CD14-positive monocyte (primary cell): ENCODE data around the gene KSR2. TPM values are rescaled to one million over a fixed set of nuclear protein-coding genes. Genes with fewer than 3 reads are reported as not detected.

Source experiments
- DNase-seq, 3 donors: peaks; one replicate each; pipeline ENCODE4 v3.0.0-alpha.2; 2011 to 2022
- H2AFZ ChIP-seq: 2 replicates; pipeline ENCODE4 v1.6.0; 2012; ENCODE audit warnings: mild to moderate bottlenecking, low read depth, low read length, inconsistent platforms; ENCODE audit not compliant: insufficient read depth, poor library complexity, severe bottlenecking
- H3K27ac ChIP-seq, 2 donors: 1 replicate in 1 of 2; 2 replicates in 1 of 2; pipeline ENCODE4 v1.5.1; 2012 to 2013; ENCODE audit warnings: low read length in 2 of 2, control low read depth in 1 of 2, inconsistent platforms in 1 of 2, low read depth in 1 of 2, mild to moderate bottlenecking in 1 of 2
- H3K27me3 ChIP-seq, 2 donors: one replicate each; pipeline versions ENCODE4 v1.6.0 to v1.6.1; 2011 to 2013; ENCODE audit warnings: low read length in 2 of 2; ENCODE audit not compliant: control insufficient read depth in 2 of 2, insufficient read depth in 2 of 2
- H3K36me3 ChIP-seq, 2 donors: replicated peaks in 1 of 2; 1 replicate in 1 of 2; 2 replicates in 1 of 2; pipeline versions ENCODE4 v1.5.1 to v1.6.1; 2012 to 2013; ENCODE audit warnings: low read length in 2 of 2, control low read depth in 1 of 2, inconsistent platforms in 1 of 2, mild to moderate bottlenecking in 1 of 2; ENCODE audit not compliant: insufficient read depth in 2 of 2, control insufficient read depth in 1 of 2
- H3K4me1 ChIP-seq, 2 donors: 1 replicate in 1 of 2; 2 replicates in 1 of 2; pipeline versions ENCODE4 v1.5.1 to v1.6.1; 2012 to 2013; ENCODE audit warnings: low read length in 2 of 2, control low read depth in 1 of 2, inconsistent platforms in 1 of 2, mild to moderate bottlenecking in 1 of 2, moderate library complexity in 1 of 2; ENCODE audit not compliant: insufficient read depth in 2 of 2, control insufficient read depth in 1 of 2
- H3K4me2 ChIP-seq: replicated peaks from 2 replicates; pipeline ENCODE3; 2012; ENCODE audit warnings: low read length, moderate library complexity, mild to moderate bottlenecking; ENCODE audit not compliant: poor library complexity, severe bottlenecking; ENCODE audit errors: extremely low read depth
- H3K4me3 ChIP-seq, 3 experiments: fragments of 200-600 bp in 1 of 3; sonication (generic) in 1 of 3; replicated peaks in 1 of 3; 1 replicate in 2 of 3; 2 replicates in 1 of 3; pipeline ENCODE4 v1.5.1; 2011 to 2013; ENCODE audit warnings: low read length in 3 of 3, mild to moderate bottlenecking in 3 of 3, control low read depth in 2 of 3, low read depth in 2 of 3, inconsistent platforms in 1 of 3, moderate library complexity in 1 of 3
- H3K79me2 ChIP-seq: 2 replicates; pipeline ENCODE4 v1.6.0; 2012; ENCODE audit warnings: mild to moderate bottlenecking, control low read depth, inconsistent platforms, low read length, moderate library complexity; ENCODE audit not compliant: insufficient read depth
- H3K9ac ChIP-seq: 2 replicates; pipeline ENCODE4 v1.6.0; 2017; ENCODE audit warnings: low read length, mild to moderate bottlenecking; ENCODE audit not compliant: insufficient read depth, poor library complexity, severe bottlenecking
- H3K9me3 ChIP-seq, 2 donors: replicated peaks in 1 of 2; 1 replicate in 1 of 2; 2 replicates in 1 of 2; pipeline versions ENCODE4 v1.5.1 to v1.6.1; 2012 to 2013; ENCODE audit warnings: low read length in 2 of 2, control low read depth in 1 of 2; ENCODE audit not compliant: control insufficient read depth in 1 of 2, insufficient read depth in 1 of 2
- H4K20me1 ChIP-seq: 2 replicates; pipeline ENCODE4 v1.6.0; 2012; ENCODE audit warnings: mild to moderate bottlenecking, low read length, control low read depth, moderate library complexity; ENCODE audit not compliant: insufficient read depth
- H3K27ac Mint-ChIP-seq, 7 donors: one replicate each; pipeline ENCODE4 v1.8.0; 2020; ENCODE audit warnings: mild to moderate bottlenecking in 7 of 7, mixed read lengths in 7 of 7, moderate library complexity in 6 of 7, inconsistent platforms in 2 of 7
- H3K27me3 Mint-ChIP-seq, 3 donors: one replicate each; pipeline ENCODE4 v1.8.0; 2021 to 2022; ENCODE audit warnings: low read depth in 3 of 3, mild to moderate bottlenecking in 3 of 3, mixed read lengths in 3 of 3, moderate library complexity in 3 of 3, inconsistent platforms in 1 of 3
- H3K36me3 Mint-ChIP-seq, 2 donors: one replicate each; pipeline ENCODE4 v1.8.0; 2020; ENCODE audit warnings: mixed read lengths in 2 of 2, inconsistent platforms in 1 of 2, mild to moderate bottlenecking in 1 of 2
- H3K4me1 Mint-ChIP-seq: one replicate; pipeline ENCODE4 v1.8.0; 2020; ENCODE audit warnings: mild to moderate bottlenecking, mixed read lengths
- H3K4me3 Mint-ChIP-seq, 2 donors: one replicate each; pipeline ENCODE4 v1.8.0; 2020; ENCODE audit warnings: mild to moderate bottlenecking in 2 of 2, mixed read lengths in 2 of 2, moderate library complexity in 1 of 2
- H3K9me3 Mint-ChIP-seq, 7 donors: one replicate each; pipeline ENCODE4 v1.8.0; 2020 to 2022; ENCODE audit warnings: mixed read lengths in 7 of 7, mild to moderate bottlenecking in 6 of 7, moderate library complexity in 6 of 7, inconsistent platforms in 2 of 7
- WGBS: methylation state at CpG from one replicate; pipeline ENCODE4 v1.1.5; 2013; ENCODE audit warnings: missing lambda C conversion rate; ENCODE audit not compliant: insufficient coverage; 5-methylcytosine and 5-hydroxymethylcytosine counted together
- intact Hi-C, 2 donors: fragments of 100-400 bp; cut with micrococcal nuclease; formaldehyde crosslinking; loops; one replicate each; pipeline versions ENCODE4 v1.15.0 to v1.15.1; 2023
- polyA plus RNA-seq, 3 donors: library from polyadenylated mRNA; depleted of rRNA in 1 of 3; unstranded in 2 of 3; stranded (reverse) in 1 of 3; fragments of 300-500 nt in 2 of 3; fragments of >200 nt in 1 of 3; fragmentation: Illumina TruSeq in 2 of 3; gene quantifications; 1 replicate in 2 of 3; 2 replicates in 1 of 3; pipeline ENCODE4 v1.2.3, GENCODE V29; 2012 to 2021
- TF ChIP-seq, protein P1 (sequence below): fragments of 200-600 bp; IDR thresholded peaks from one replicate; pipeline ENCODE4 v1.8.0; 2022; ENCODE audit warnings: antibody characterized with exemption, mild to moderate bottlenecking

Gene KSR2
- polyA plus RNA-seq, 3 donors, result not detected

DNA sequence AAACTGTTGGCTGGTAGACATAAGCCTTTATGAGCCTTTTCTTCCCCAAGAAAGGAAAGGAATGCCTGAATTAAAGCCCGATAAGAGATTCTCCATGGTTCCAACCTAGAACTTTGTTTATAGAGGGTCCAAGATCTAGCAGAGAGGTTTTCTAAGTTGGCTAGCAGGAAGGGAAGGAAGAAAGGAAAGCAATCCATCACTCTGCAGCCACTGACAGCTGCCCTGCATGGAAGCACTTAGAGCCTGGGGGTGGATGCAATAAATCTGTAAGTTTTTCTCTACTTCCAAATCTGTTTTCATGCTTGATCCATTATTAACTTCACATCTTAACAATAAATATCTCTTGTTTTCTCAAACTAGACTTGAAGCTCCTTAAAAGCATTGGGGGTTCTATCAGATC, 224.4 kb downstream of the KSR2 start:
- Histone ChIP-seq H3K79me2 (no peaks in the 10 kb centered on the region), H3K36me3 (no peaks in the 10 kb centered on the region), H2AFZ (no peak overlapping the region), H3K4me3 (no peak overlapping the region), H3K4me1 (no peaks in the 10 kb centered on the region), H3K9me3 (no peaks in the 10 kb centered on the region), H4K20me1 (no peaks in the 10 kb centered on the region), H3K27me3 (no peaks in the 10 kb centered on the region), H3K9ac (no peak overlapping the region), H3K27ac (no peak overlapping the region), H3K4me2 (no peak overlapping the region)
- intact Hi-C loops, result no loop called here
- Mint-ChIP-seq H3K27ac (no peak overlapping the region), H3K4me1 (no peaks in the 10 kb centered on the region), H3K27me3 (peaks cover 0 to 1% (median 0%) of the 10 kb centered on the region in 3 donors), H3K36me3 (no peaks in the 10 kb centered on the region), H3K4me3 (no peak overlapping the region), H3K9me3 (peaks cover 0 to 3% (median 0%) of the 10 kb centered on the region in 7 donors)
- WGBS, result 29% methylated on average over 1 of the region's 1 CpG
- DNase-seq, result no peak
- TF ChIP-seq, protein P1, sequence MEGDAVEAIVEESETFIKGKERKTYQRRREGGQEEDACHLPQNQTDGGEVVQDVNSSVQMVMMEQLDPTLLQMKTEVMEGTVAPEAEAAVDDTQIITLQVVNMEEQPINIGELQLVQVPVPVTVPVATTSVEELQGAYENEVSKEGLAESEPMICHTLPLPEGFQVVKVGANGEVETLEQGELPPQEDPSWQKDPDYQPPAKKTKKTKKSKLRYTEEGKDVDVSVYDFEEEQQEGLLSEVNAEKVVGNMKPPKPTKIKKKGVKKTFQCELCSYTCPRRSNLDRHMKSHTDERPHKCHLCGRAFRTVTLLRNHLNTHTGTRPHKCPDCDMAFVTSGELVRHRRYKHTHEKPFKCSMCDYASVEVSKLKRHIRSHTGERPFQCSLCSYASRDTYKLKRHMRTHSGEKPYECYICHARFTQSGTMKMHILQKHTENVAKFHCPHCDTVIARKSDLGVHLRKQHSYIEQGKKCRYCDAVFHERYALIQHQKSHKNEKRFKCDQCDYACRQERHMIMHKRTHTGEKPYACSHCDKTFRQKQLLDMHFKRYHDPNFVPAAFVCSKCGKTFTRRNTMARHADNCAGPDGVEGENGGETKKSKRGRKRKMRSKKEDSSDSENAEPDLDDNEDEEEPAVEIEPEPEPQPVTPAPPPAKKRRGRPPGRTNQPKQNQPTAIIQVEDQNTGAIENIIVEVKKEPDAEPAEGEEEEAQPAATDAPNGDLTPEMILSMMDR, result no peak

DNA sequence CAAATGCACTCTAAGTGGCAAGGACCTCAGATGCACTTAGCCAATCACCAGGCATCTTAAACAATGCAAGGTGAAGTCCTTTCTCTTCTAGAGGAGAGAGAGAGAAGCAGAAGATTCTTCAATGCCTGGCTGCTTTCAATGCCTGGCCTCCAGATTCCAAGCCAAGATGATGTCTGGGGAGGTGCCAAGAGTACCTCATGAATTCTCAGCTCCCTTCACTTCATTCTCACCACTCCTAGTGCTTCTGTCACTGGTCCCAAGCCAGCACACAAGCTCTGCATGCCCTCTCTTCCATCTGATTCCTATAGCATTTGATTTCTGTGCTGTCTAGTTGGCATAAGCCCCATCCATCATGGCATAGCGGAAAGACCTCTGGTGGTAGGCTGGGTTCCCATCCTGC, 225.0 kb downstream of the KSR2 start:
- no peak for DNase-seq
- Mint-ChIP-seq H3K4me3 (no peak overlapping the region), H3K9me3 (peaks cover 0 to 3% (median 0%) of the 10 kb centered on the region in 7 donors), H3K4me1 (no peaks in the 10 kb centered on the region), H3K27ac (no peak overlapping the region), H3K36me3 (no peaks in the 10 kb centered on the region), H3K27me3 (peaks cover 0 to 1% (median 0%) of the 10 kb centered on the region in 3 donors)
- no peak overlapping the region for H3K27ac ChIP-seq
- no peaks in the 10 kb centered on the region for H4K20me1 ChIP-seq
- no peaks in the 10 kb centered on the region for H3K9me3 ChIP-seq
- intact Hi-C loops, result no loop called here
- H3K79me2 ChIP-seq, result no peaks in the 10 kb centered on the region
- H3K4me1 ChIP-seq, result no peaks in the 10 kb centered on the region
- H3K4me2 ChIP-seq, result no peak overlapping the region
- 100% methylated on average over 1 of the region's 1 CpG for WGBS
- TF ChIP-seq, protein P1, result no peak
- H3K27me3 ChIP-seq, result no peaks in the 10 kb centered on the region
- H2AFZ ChIP-seq, result no peak overlapping the region
- no peaks in the 10 kb centered on the region for H3K36me3 ChIP-seq
- H3K9ac ChIP-seq, result no peak overlapping the region
- H3K4me3 ChIP-seq, result no peak overlapping the region
